Common myeloid progenitor, CD34-positive (primary cell): ENCODE data around the gene CERS3.
A peak's percentile ranks its signal among the peaks of the same experiment; 100 is the strongest.

Experiments used
- CTCF ChIA-PET: fragments of 350-600 bp; sonication (Branson Sonifier 250); formaldehyde crosslinking; loops from one replicate; lab custom pipeline; 2021; ENCODE audit warnings: antibody characterized with exemption; lab: Charles Lee
- POLR2A ChIA-PET: fragments of 350-600 bp; sonication (Branson Sonifier 250); formaldehyde crosslinking; loops from one replicate; lab custom pipeline; 2021; ENCODE audit warnings: antibody characterized with exemption; lab: Charles Lee
- DNase-seq, 3 donors: peaks; one replicate each; pipeline versions ENCODE4 v3.0.0 to v3.0.0-alpha.2; 2013
- H3K27ac ChIP-seq, 2 experiments: 1 replicate in 1 of 2; 2 replicates in 1 of 2; pipeline ENCODE4 v1.7.0; 2013; ENCODE audit warnings: inconsistent platforms in 2 of 2, low read length in 2 of 2, mild to moderate bottlenecking in 2 of 2, low read depth in 1 of 2, moderate library complexity in 1 of 2; ENCODE audit not compliant: severe bottlenecking in 2 of 2, insufficient read depth in 1 of 2, poor library complexity in 1 of 2
- H3K27me3 ChIP-seq, 5 experiments: replicated peaks in 2 of 5; 1 replicate in 3 of 5; 2 replicates in 2 of 5; pipeline versions ENCODE4 v1.6.1 to v1.7.0; 2013; ENCODE audit warnings: low read length in 4 of 5, mild to moderate bottlenecking in 2 of 5, moderate library complexity in 2 of 5, inconsistent platforms in 1 of 5; ENCODE audit not compliant: insufficient read depth in 5 of 5, control insufficient read depth in 4 of 5
- H3K36me3 ChIP-seq, 4 experiments: 1 replicate in 2 of 4; 2 replicates in 2 of 4; pipeline versions ENCODE4 v1.6.1 to v1.7.0; 2013; ENCODE audit warnings: low read length in 3 of 4, control low read depth in 1 of 4, mild to moderate bottlenecking in 1 of 4; ENCODE audit not compliant: control insufficient read depth in 4 of 4, insufficient read depth in 4 of 4
- H3K4me1 ChIP-seq, 4 experiments: 1 replicate in 3 of 4; 2 replicates in 1 of 4; pipeline versions ENCODE4 v1.6.1 to v1.7.1; 2013; ENCODE audit warnings: low read length in 3 of 4, mild to moderate bottlenecking in 3 of 4, control low read depth in 1 of 4, inconsistent platforms in 1 of 4, moderate library complexity in 1 of 4; ENCODE audit not compliant: control insufficient read depth in 4 of 4, insufficient read depth in 4 of 4; ENCODE audit errors: control extremely low read depth in 1 of 4
- H3K4me3 ChIP-seq, 7 experiments: 1 replicate in 4 of 7; 2 replicates in 3 of 7; pipeline versions ENCODE4 v1.5.1 to v1.7.0; 2013; ENCODE audit warnings: mild to moderate bottlenecking in 7 of 7, low read length in 6 of 7, moderate library complexity in 6 of 7, inconsistent platforms in 2 of 7, low read depth in 2 of 7, control low read depth in 1 of 7; ENCODE audit not compliant: insufficient read depth in 4 of 7, control insufficient read depth in 1 of 7; ENCODE audit errors: extremely low read depth in 1 of 7
- H3K9me3 ChIP-seq, 5 experiments: 1 replicate in 4 of 5; 2 replicates in 1 of 5; pipeline versions ENCODE4 v1.6.1 to v1.7.1; 2013; ENCODE audit warnings: low read length in 4 of 5, mild to moderate bottlenecking in 2 of 5, inconsistent platforms in 1 of 5, low read depth in 1 of 5, moderate library complexity in 1 of 5; ENCODE audit not compliant: control insufficient read depth in 4 of 5, insufficient read depth in 2 of 5; ENCODE audit errors: control extremely low read depth in 1 of 5
- WGBS: methylation state at CpG from one replicate; pipeline ENCODE4 v1.1.5; 2013; ENCODE audit not compliant: insufficient coverage; 5-methylcytosine and 5-hydroxymethylcytosine counted together

Gene CERS3

DNA sequence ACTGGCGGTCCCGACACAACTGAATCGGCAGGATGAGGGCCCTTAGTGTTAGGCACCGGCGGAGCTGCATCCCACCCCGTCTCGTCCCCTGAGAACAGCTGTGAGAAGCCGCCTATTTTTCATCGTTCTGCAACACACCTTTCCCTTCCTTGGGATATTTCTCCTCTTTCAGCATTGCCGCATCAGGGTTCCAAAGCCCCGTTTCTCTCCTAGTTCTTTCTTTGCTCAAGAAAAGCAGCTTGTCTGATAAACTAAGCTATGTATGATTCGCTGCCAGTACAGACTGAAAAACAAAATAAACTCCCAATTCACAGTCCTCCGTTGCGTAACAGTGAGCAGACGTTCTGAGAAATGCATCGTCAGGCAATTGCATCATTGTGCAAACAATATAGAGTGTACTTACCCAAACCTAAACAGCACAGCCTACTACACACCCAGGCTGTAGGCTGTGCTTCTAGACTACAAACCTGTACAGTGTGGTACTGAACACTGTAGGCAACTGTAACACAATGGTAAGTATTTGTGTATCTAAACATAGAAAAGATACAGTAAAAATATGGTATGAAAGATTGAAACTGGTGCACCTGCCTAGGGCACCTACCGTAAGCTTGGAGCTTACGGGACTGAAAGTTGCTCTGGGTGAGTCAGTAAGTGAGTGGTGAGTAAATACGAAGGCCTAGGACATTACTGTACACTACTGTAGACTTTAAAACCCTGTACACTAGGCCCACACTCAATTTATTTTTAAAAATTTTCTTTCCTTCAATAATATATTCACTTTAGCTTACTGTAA lies 178.1 kb downstream of the CERS3 start:
- ChIA-PET POLR2A (no interaction called here), CTCF (interaction anchor here (1.0 to 5.4 kb wide), 13 partner anchors 8 to 250 kb away, joined by 3 to 47 read pairs (median 5); partner anchors contain the start of gene ADAMTS17)
- H3K36me3 ChIP-seq, result no peaks in the 10 kb centered on the region
- H3K4me1 ChIP-seq, result peaks cover 0 to 8% (median 3%) of the 10 kb centered on the region in 4 experiments
- no peaks in the 10 kb centered on the region for H3K9me3 ChIP-seq
- H3K4me3 ChIP-seq, result peak overlapping the region in 1 of 7 experiments; percentile 72
- no peak overlapping the region for H3K27ac ChIP-seq
- 68% methylated on average over 14 of the region's 19 CpGs for WGBS
- peak in 2 of 3 donors; percentile 28 to 29 for DNase-seq
- peaks cover 0 to 28% (median 13%) of the 10 kb centered on the region in 5 experiments for H3K27me3 ChIP-seq
